GM08714 (cell line): ENCODE results near the gene MPZL1.
A peak's percentile ranks its signal among the peaks of the same experiment; 100 is the strongest.

ENCODE experiments used
- H3K4me3 ChIP-seq: fragments of 200-500 bp; sonication (Bioruptor generic); 2 replicates; pipeline ENCODE4 v1.5.1; 2014; ENCODE audit warnings: mild to moderate bottlenecking, low read length, inconsistent platforms
- ZNF274 ChIP-seq: IDR thresholded peaks from 2 replicates; pipeline ENCODE4 v1.6.1; 2012; ENCODE audit warnings: mild to moderate bottlenecking, low read depth, low read length

MPZL1 gene

DNA sequence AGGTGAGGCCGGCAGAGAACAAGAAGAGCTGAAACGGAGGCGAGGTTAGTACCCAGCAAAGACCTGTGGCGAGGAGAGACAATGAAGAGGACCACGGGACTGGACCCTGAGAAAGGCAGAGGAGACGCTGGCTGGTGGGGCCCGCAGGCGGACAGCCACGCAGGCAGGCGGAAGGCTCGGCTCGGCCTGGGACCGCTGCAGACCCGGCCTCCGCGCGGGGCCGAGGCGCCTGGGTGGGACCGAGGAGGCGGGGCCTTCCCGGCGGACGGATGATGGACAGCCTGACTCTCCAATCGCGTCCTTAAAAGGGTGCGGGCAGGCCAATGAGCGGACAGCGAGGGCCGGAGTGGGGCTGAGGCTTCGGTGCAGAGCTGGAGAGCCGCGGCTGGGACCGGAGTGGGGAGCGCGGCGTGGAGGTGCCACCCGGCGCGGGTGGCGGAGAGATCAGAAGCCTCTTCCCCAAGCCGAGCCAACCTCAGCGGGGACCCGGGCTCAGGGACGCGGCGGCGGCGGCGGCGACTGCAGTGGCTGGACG lies at the start of gene MPZL1:
MPZL1 (plus strand) TSS at position 366 of the 535 bp plus-strand sequence. CDS start 170 bp downstream, outside the sequence.
- TF ChIP-seq ZNF274 = no peak

DNA sequence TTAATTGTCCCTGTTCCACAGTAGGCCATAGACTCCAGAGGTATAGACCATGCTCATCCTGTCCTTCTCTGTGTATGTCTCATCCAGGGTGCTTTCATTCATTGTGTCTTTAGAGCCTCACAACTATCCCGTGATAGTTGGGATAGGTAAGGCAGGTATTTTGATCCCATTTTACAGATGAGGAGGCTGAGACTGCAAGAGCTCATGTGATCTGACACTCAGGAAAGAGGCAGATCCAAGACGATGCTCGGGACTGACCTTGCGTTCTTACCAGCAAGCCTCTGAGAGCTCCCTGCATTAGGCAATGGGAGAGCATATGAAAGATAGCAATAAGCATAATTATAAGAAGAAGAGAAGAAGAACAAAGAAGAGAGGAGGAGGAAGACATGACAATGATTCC lies 49.0 kb upstream of the MPZL1 start:
- no peak overlapping the region for H3K4me3 ChIP-seq
- TF ChIP-seq ZNF274 = no peak

More for the DNA sequence above, at the start of gene MPZL1:
- peak within 1 kb of the TSS; percentile 97 for H3K4me3 ChIP-seq

DNA sequence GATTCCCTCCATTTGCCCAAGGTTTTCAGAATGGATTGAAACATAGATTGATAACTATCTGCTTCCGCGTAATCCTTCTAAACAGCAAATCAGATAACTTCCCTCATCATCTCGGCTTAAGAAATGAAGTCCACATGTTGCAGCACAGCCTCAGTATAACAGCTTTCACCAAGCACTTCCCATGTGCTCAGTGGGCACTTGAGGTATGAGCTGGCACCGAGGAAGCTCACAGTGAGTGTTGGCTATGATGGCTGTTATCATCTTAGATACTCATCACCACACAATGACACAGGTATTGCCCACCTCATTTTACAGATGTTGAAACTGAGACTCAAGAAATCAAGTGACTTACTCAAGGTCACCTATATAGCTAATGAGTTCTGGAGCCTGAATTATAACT lies 48.5 kb upstream of the MPZL1 start:
- TF ChIP-seq ZNF274 = no peak
- H3K4me3 ChIP-seq = no peak overlapping the region

DNA sequence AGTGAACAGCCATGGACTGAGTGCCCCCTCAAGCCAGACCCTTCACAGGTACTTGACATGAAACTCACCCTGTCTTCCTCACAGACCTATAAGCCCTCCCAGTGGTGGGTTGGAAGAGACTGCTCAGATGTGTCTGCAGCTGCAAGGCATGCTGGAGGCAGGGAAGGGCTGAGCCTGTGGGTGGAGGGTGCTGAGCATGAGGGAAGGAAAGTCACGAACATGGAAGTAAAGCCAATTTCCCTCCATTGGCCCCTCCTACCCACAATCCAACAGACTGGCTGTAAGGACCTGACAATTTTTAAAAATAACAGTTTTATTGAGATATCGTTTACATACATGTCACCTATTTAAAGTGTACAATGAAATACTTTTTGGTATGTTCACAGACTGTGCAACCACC lies 47.6 kb upstream of the MPZL1 start:
- TF ChIP-seq ZNF274 = no peak
- H3K4me3 ChIP-seq = no peak overlapping the region

DNA sequence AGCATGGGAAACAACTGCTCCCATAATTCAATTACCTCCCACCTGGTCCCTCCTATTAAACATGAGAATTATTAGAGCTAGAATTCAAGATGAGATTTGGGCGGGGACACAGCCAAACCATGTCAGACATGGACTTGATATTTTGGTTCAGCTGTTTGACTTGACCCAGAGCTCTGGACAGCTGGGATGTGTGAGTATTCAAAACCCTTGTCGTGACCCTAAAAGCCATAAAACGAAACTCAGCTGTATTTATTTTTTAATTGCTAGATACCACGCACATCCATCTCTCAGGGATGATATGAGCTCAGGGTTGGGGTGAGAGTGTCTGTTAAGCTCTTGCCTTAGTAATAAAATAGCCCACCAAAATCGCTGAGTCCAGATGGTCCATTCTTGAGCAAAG lies 46.3 kb upstream of the MPZL1 start:
- H3K4me3 ChIP-seq = no peak overlapping the region
- no peak for TF ChIP-seq ZNF274

DNA sequence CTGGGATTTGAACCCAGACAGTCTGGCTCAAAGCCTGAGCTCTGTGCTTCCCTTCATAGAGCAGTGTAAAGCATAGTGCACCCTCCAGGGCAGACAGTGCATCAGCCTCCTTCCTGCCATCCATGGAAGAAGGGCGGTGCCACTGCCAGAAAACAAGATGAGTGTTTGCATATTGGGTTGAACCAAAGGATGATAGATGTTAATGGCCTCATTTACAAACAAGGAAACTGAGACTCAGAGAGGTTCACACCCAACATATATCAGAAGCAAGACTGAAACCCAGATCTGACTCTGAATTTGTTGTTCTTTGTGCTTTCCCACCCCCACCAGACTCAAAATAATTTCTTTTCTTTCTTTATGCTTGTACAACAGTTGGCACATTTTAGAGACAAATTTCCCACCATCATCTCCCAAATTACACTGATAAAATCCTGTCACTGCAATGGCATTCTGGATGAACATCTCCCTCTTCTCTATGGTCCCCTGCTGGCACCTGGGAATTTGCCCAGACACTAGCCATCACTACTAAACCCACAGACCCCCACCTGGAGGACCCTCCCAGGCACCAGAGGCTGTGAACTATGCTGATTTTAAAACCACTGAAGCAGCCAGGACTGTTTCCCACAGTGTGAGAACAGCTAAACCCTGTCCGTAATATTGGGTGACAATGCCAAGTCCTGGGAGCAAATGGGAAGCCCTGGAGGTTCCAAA lies 45.4 kb upstream of the MPZL1 start:
- no peak for TF ChIP-seq ZNF274
- H3K4me3 ChIP-seq = no peak overlapping the region; the same call in 1 of the 2 replicates

DNA sequence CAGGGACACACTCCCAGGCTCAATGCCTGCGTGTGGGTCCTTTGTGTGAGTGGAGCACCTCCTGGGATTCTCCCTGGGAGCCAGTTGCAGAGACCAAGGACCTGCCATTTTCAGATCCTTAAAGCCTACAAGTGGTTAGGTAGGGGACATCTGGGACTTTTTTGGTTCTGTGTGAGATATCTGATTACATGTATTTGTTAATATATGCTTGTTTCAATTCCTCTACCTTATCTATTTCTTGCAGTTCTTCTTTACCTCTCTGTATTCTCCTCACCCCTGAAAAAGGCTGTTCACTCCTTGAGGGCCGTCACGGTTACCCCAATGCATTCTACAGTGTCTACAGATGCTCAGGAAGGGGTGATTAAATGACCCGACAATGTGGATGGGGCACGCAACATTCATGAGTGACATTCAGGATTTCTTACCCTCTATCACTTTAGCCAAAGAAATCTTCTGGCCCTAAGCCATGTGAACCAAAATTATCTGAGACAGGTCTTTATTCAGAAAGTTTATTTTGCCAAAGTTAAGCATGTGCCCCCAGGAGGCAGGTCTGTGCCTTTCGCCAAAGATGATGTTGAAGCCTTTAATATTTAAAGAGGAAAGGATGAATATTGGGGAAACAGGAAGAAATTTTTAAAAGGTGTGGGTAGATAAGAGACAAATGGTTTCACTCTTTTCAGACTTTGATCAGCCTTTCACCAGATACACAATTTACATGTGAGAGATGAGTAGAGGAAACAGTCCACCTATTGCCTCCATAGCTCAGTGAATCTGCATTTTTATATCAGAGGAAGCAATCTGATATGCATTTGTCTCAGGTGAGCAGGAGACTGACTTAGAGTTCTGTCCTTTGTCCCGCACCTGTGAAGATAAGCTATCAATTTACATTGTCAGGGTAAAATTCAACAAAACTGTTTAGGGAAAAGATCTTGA lies 44.6 kb upstream of the MPZL1 start:
- H3K4me3 ChIP-seq = no peak overlapping the region; the same call in 1 of the 2 replicates
- TF ChIP-seq ZNF274 = no peak

DNA sequence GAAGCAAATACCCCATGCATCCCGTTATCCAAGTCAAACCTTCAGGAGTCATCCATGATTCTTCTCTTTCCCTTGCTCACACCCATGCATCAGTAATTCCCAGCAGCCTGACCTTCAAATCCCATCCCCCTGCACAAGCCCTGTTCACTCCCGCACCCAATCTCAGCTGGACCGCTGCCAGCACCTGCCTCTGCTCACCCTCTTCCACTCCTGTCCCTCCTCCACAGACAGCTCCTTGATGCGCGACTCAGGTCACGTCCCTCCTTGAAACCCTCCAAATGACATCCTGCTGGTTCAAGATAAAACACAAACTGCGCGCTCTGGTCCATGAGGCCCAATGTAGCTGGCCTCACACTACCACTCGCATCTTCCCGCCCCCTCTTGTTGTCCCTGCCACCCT lies 43.4 kb upstream of the MPZL1 start:
- TF ChIP-seq ZNF274 = no peak
- no peak overlapping the region for H3K4me3 ChIP-seq

DNA sequence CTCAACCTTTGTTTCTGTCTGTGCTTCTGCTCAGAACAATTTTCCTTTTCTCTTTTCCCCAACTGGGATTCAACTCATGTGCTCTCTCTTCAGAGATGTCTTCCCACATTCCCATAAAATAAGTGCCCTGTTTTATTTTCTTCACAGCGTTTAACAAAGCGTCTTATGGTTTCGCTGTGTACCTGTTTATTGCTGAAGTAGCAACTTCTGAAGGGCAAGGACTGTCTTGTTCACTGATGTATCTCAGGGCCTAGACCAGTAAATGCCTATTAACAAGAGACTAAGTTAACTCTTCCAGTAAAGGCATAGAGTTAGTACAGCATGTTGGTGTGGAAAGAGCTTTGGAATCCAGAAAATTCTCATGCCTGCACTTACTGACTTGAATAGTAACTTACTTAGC lies 42.9 kb upstream of the MPZL1 start:
- no peak overlapping the region for H3K4me3 ChIP-seq
- TF ChIP-seq ZNF274 = no peak

DNA sequence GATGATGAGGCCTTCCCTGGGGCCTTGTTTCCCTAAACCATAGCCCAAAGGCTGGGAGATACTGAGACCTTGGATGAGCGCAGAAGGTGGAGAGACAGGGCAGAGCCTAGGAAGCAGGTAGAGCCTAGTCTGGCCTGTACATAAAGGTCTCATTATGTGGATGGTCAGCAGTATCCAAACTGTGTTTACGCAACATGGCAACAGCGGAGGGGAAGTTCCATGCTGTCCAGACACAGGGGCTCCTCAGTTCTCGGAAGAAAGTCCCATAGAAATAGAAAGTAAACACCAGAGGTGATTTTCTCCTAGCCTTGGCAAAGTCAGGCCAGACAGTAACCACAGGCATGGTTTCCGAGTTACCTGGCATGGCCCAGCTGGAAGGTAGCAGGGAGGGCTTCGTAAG lies 42.1 kb upstream of the MPZL1 start:
- H3K4me3 ChIP-seq = no peak overlapping the region
- no peak for TF ChIP-seq ZNF274

DNA sequence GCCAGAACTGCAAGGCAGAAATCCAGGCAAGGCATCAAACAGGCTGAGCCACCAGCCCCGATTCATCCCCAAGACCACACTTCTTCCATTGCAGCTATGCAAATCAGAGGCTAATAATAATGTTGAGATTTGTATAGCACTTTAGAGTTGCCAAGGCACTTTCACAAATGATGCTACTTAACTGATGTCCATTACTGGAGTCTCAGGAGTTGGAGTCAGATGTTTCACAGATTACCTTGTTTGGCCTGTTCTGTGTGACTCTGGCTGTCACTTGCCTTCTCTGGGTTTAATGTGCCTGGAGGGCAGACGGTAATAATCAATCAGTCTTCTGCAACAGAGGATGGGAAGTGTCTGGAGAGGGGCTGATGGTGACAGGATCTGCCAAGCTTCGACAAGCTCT lies 40.8 kb upstream of the MPZL1 start:
- no peak overlapping the region; the same call in 1 of the 2 replicates for H3K4me3 ChIP-seq
- no peak for TF ChIP-seq ZNF274

DNA sequence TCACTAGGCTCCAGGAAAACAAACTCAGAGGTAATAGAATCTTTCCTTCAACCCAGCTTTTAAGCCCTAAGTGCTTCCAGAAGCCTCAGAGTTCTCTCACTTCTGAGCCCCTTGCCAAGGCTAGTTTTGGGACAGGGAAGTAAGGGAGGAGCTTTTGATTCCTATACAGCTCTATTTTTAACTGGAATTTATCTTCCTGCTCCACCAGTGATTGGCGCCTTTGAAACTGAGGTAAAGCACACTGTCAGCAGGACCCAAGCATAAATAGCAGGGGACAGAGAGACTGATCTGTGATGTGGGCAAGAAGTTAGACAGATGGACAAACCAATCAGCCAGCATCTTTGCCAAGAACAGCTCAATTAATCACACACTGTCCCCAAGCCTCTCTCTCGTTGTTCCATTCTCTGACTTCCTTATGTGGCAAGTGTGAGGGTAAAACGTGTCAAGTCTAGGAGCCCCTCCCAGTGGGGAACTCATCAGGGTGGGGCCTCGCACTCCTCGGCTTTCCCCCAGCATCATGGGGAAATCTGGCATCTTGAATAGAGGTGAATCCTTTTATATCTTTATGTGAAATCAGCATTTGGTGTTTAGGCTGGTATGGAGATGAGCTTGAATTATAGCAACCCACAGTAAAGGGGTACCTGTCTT lies 40.2 kb upstream of the MPZL1 start:
- TF ChIP-seq ZNF274 = no peak
- no peak overlapping the region; the same call in 1 of the 2 replicates for H3K4me3 ChIP-seq

DNA sequence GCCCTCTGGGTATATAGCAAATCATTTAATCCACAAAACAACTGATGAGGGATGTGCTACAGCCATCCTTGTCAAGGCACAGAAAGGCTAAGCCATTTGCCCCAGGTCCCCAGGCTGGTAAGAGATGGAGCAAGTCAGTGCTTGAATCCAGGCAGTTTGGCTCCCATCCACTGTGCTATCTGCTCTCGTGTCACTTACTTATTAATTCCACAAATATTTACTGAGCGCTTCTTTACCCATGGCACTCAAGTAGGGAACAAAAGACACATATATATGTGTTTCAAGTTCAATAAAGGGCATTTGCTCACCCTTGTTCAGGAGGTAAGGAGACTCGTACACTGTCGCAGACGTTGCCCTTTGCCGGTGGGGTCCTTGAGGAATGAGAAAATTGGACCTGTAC lies 38.6 kb upstream of the MPZL1 start:
- H3K4me3 ChIP-seq = no peak overlapping the region
- TF ChIP-seq ZNF274 = no peak

DNA sequence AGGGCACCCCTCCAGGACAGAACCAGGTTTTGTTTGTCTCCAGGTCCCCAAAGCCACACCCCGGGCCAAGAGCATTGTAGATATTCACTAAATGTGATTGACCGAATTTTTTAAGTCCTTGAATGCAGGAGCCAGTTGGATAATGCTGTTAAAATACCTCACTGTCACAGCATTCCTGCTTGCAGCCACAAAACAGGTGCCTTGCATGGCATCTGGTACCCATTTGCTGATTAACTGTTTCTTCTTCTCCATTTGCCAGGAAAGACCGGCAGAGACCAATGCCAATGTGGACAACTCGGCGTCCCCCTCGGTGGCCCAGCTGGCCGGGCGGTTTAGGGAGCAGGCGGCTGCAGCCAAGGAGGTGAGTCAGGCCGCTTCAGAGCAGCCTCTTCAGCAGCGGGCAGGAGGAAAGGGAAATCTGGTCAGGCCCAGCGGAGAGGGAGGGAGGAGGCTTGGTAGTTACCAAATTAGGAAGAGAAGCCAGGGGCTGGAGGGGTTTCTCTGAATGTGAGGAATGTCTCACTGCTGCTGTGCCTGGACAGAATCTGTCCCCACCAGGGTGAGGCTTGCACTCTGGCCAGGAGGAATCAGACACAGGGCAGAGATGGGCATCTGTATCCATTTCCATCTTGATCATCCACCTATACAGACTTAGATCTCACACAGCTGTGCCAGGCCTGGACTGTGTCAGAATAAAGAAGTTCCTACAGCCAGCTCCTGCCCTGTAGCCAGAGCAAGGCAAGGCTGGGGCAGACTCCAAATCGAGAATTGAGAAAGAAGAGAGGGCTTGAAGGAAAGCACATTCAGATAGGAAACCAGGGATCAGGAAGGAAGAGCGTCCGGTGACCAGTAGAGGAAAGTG lies 37.9 kb upstream of the MPZL1 start:
- no peak overlapping the region for H3K4me3 ChIP-seq
- TF ChIP-seq ZNF274 = no peak
